Measurements from ENCODE around the gene NAT8L.

Gene NAT8L

DNA sequence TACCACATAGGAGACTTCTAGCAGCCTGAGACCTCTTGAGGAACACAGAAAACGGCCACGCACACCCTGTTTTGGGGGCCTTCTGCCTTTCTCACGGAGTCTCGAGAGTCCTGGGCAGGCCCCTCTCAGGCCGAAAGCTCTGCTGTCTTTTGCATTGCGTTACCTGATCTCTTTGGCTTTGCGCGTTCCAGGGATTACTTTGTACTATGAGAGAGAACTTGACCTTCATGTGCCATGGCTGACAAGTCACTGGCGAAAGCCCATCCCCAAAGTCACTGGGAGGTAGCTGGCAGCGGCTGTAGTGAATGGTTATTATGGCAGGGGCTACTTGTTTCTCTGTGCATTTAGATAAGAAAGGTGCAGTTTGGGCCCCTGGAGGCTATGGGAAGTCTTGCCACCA, 8.0 kb upstream of the NAT8L start:
- TF ChIP-seq, protein P1, sequence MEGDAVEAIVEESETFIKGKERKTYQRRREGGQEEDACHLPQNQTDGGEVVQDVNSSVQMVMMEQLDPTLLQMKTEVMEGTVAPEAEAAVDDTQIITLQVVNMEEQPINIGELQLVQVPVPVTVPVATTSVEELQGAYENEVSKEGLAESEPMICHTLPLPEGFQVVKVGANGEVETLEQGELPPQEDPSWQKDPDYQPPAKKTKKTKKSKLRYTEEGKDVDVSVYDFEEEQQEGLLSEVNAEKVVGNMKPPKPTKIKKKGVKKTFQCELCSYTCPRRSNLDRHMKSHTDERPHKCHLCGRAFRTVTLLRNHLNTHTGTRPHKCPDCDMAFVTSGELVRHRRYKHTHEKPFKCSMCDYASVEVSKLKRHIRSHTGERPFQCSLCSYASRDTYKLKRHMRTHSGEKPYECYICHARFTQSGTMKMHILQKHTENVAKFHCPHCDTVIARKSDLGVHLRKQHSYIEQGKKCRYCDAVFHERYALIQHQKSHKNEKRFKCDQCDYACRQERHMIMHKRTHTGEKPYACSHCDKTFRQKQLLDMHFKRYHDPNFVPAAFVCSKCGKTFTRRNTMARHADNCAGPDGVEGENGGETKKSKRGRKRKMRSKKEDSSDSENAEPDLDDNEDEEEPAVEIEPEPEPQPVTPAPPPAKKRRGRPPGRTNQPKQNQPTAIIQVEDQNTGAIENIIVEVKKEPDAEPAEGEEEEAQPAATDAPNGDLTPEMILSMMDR (IDR thresholded peaks at IDR 0.05; ENCODE audit: low read depth, low read length, missing control alignments), result no peak
- no peak overlapping the region for H3K4me3 ChIP-seq (ENCODE audit: low read depth, low read length)
- DNase-seq (ENCODE audit: low read depth), result no peak
- in situ Hi-C loops (cut with HindIII; ENCODE audit: low sequenced_read_pairs), result no loop called here

DNA sequence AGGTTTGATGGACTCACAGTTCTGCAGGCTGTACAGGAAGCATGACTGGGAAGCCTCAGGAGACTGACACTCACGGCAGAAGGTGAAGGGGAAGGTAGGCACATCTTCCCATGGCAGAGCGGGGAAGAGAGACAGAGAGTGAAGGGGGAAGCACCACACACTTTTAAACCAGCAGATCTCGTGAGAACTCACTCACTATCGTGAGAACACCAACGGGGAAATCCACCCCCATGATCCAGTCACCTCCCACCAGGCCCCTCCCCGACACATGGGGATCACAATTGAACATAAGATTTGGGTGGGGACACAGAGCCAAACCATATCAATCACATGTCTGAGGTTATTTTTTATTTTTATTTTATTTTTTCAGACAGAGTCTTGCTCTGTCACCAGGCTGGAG, 4.9 kb upstream of the NAT8L start:
- TF ChIP-seq, protein P1 (IDR thresholded peaks at IDR 0.05; ENCODE audit: low read depth, low read length, missing control alignments), result no peak
- in situ Hi-C loops (cut with HindIII; ENCODE audit: low sequenced_read_pairs), result no loop called here
- H3K4me3 ChIP-seq (ENCODE audit: low read depth, low read length), result no peak overlapping the region
- no peak for DNase-seq (ENCODE audit: low read depth)

DNA sequence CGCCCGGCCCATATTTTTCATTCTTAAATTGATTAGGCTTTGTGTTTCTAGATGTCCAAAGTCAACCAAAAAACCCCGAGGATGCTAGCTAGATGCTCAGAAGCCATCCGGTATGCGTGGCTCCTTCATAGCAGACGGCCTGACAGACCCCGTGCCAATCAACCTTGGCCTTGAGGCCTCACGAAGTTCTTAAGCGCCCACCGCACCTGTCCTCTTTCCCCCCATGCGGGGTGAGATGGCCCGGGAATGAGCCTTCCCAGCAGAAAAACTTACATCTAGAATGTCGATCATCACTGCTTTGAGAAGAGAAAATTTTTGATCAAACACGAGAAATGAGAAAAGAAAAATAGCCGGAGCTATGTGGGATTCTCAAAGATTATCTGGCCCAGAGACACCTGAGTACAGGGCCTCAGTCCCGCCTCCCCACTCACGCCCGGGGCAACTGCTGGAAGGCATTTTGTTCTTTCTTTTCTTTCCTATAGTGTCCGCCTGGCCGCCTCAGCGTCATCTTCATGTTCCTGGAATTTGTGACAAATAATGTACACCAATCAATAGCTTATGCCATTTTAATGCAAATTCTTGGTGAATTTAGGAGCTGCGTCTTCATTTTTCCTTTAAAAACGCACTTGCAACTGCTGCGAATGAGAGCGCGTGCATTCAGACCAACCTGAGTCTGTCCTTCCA, 1.6 kb upstream of the NAT8L start:
- DNase-seq (ENCODE audit: low read depth), result no peak
- in situ Hi-C loops (cut with HindIII; ENCODE audit: low sequenced_read_pairs), result no loop called here
- TF ChIP-seq, protein P1 (IDR thresholded peaks at IDR 0.05; ENCODE audit: low read depth, low read length, missing control alignments), result no peak
- H3K4me3 ChIP-seq (ENCODE audit: low read depth, low read length), result no peak overlapping the region

DNA sequence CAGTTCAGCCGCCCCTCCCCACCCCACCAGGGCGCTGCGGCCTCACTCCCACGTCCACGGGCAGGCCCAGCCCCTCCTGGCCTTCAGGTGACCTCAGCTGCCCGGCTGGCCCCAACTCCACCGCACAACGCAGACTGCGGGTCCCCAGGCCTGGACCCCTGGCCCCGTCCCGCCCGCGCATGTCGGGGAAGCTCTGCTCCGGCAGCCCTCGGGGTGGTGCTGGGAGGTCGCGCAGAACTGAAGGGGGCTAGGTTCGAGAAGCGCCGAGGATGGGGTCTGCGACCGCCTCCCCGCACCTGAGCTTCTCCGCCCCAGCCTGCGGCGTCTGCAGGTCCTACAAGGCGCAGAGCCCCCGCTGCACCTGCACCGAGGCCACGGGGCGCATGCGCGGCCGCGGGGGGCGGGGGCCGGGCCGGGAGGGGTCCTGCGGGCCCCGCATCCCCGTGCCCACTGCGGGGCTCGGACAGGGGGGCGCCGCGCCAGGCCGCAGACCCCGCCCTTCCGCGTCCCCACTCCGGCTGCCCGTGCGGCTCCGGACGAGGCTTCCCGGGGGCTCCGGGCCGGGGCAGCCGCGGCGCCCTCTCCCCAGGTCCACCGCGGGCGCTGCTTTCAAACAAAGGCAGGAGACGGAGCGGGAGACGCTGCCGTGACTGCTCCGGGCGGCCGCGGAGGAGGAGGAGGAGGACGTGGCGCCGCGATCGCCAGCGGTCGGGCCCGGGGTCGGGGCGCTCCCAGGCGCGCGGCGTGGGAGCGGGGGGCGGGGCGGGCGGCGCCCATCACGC, 672 bp upstream of the NAT8L start:
- in situ Hi-C loops (cut with HindIII; ENCODE audit: low sequenced_read_pairs), result no loop called here
- peak overlapping the region; percentile 21 for H3K4me3 ChIP-seq (ENCODE audit: low read depth, low read length)
- TF ChIP-seq, protein P1 (IDR thresholded peaks at IDR 0.05; ENCODE audit: low read depth, low read length, missing control alignments), result no peak
- DNase-seq (ENCODE audit: low read depth), result no peak

DNA sequence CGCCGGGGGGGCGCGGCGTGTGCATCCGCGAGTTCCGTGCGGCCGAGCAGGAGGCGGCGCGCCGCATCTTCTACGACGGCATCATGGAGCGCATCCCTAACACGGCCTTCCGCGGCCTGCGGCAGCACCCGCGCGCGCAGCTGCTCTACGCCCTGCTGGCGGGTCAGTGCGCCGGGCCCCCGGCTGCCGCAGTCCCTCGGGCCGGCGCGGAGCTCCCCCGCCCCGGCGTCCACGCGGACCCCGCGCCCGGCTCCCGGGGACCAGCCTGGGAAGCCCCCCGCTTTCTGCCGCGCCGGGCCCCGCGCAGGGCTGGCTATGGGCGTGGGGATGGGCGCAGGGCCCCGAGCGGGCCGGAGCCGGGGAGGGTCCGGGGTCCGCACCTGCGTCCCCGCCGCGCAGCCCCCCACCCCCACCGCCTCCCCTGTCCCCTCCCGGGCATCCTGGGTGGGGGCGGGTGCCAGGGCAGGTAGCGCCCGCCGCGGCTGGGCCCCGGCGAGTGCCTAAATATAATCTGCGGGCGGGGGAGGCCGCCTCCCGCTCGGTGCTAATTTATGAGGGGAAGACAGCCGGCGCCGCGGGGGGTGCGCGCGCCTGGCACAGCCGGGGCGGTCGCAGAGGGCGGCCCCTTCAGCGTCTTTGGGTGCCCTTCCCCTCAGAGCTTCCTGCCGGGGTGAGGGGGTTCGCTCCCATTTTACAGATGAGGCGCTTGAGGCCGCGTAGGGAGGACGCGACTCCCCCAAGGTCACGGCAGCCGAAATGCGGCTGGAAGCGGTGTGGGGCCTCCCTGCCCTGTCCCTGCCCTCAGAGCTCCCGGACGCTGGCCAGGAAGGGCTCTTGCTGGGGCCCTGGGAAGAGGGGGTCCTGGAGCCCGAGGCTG, 837 bp downstream of the NAT8L start:
- in situ Hi-C loops (cut with HindIII; ENCODE audit: low sequenced_read_pairs), result no loop called here
- no peak for DNase-seq (ENCODE audit: low read depth)
- H3K4me3 ChIP-seq (ENCODE audit: low read depth, low read length), result no peak overlapping the region
- TF ChIP-seq, protein P1 (IDR thresholded peaks at IDR 0.05; ENCODE audit: low read depth, low read length, missing control alignments), result no peak

DNA sequence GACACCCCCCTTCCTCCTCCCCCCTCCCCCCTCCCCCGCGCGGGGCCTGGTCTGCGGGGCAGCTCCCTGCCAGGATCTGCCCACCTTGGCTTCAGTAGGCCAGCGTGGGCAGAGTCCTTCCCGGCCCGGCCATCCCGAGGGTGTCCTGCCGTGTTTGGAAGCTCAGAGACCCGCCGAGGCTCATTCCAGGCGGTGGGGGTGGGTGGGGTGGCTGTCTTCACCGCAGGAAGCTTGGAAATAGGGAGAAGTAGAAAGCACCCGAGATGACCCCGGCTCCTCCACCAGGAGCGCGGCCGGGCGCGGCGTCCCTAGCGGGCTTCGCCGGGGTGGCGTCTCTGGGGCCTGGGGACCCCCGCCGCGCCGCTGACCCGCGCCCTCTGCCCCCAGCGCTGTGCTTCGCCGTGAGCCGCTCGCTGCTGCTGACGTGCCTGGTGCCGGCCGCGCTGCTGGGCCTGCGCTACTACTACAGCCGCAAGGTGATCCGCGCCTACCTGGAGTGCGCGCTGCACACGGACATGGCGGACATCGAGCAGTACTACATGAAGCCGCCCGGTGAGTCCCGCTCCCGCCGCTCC, 1.6 kb downstream of the NAT8L start:
- H3K4me3 ChIP-seq (ENCODE audit: low read depth, low read length), result no peak overlapping the region
- DNase-seq (ENCODE audit: low read depth), result no peak
- in situ Hi-C loops (cut with HindIII; ENCODE audit: low sequenced_read_pairs), result no loop called here
- TF ChIP-seq, protein P1 (IDR thresholded peaks at IDR 0.05; ENCODE audit: low read depth, low read length, missing control alignments), result no peak
